ENCODE data around the gene GAPDH. TPM values are rescaled to one million over a fixed set of nuclear protein-coding genes. Genes with fewer than 3 reads are reported as not detected.

The GAPDH gene
- total RNA-seq, 6 experiments from 2014 or later, result 6,263 to 7,539 (median 6,900) TPM

- Mint-ChIP-seq H3K4me1 (ENCODE audit: low read depth) (peaks cover 9% of the 10 kb centered on the region), H3K27me3 (ENCODE audit: insufficient read depth) (peaks cover 3% of the 10 kb centered on the region; the same call in 1 of the 2 replicates), H3K36me3 (ENCODE audit: low read depth) (peaks cover 35% of the 10 kb centered on the region), H3K4me3 (no peak overlapping the region), H3K9me3 (no peaks in the 10 kb centered on the region), H3K27ac (peak overlapping the region; percentile 85)
- TF ChIP-seq CTCF (IDR thresholded peaks at IDR 0.05), result no peak
- DNase-seq, result no peak
Measured at GRCh38 chr12:6507102-6507998, 27.0 kb upstream of the GAPDH start.

GRCh38 chr12:6508087-6508486 is 26.2 kb upstream of the GAPDH start:
- Mint-ChIP-seq H3K4me3 (no peak overlapping the region), H3K27ac (peak overlapping the region; percentile 85; the same call in 1 of the 2 replicates), H3K4me1 (ENCODE audit: low read depth) (peaks cover 9% of the 10 kb centered on the region), H3K36me3 (ENCODE audit: low read depth) (peaks cover 43% of the 10 kb centered on the region), H3K9me3 (no peaks in the 10 kb centered on the region), H3K27me3 (ENCODE audit: insufficient read depth) (peaks cover 3% of the 10 kb centered on the region; the same call in 1 of the 2 replicates)
- DNase-seq, result no peak
- no peak for TF ChIP-seq CTCF (IDR thresholded peaks at IDR 0.05)

GRCh38 chr12:6520186-6520585 is 14.1 kb upstream of the GAPDH start:
- TF ChIP-seq CTCF (IDR thresholded peaks at IDR 0.05), result no peak
- DNase-seq, result no peak
- H3K36me3 Mint-ChIP-seq (ENCODE audit: low read depth), result peaks cover 31% of the 10 kb centered on the region
- H3K27me3 Mint-ChIP-seq (ENCODE audit: insufficient read depth), result no peaks in the 10 kb centered on the region; the same call in 1 of the 2 replicates
- no peak overlapping the region for H3K27ac Mint-ChIP-seq
- no peaks in the 10 kb centered on the region for H3K9me3 Mint-ChIP-seq
- no peak overlapping the region for H3K4me3 Mint-ChIP-seq
- H3K4me1 Mint-ChIP-seq (ENCODE audit: low read depth), result no peaks in the 10 kb centered on the region

- no peak for DNase-seq
- Mint-ChIP-seq H3K27me3 (ENCODE audit: insufficient read depth) (no peaks in the 10 kb centered on the region; the same call in 1 of the 2 replicates), H3K36me3 (ENCODE audit: low read depth) (peaks cover 22% of the 10 kb centered on the region), H3K4me3 (no peak overlapping the region), H3K9me3 (no peaks in the 10 kb centered on the region), H3K27ac (no peak overlapping the region), H3K4me1 (ENCODE audit: low read depth) (no peaks in the 10 kb centered on the region)
- no peak for TF ChIP-seq CTCF (IDR thresholded peaks at IDR 0.05)
Measured at GRCh38 chr12:6522193-6522592, 12.1 kb upstream of the GAPDH start.

GRCh38 chr12:6523708-6524107 is 10.6 kb upstream of the GAPDH start:
- no peak for DNase-seq
- peaks cover 27% of the 10 kb centered on the region for H3K36me3 Mint-ChIP-seq (ENCODE audit: low read depth)
- no peak overlapping the region for H3K27ac Mint-ChIP-seq
- no peaks in the 10 kb centered on the region; the same call in 1 of the 2 replicates for H3K27me3 Mint-ChIP-seq (ENCODE audit: insufficient read depth)
- no peak overlapping the region for H3K4me3 Mint-ChIP-seq
- H3K9me3 Mint-ChIP-seq, result no peaks in the 10 kb centered on the region
- TF ChIP-seq CTCF (IDR thresholded peaks at IDR 0.05), result no peak
- no peaks in the 10 kb centered on the region for H3K4me1 Mint-ChIP-seq (ENCODE audit: low read depth)
